GM06990 (cell line): ENCODE measurements around the gene RNU2-1.

ENCODE experiments used
- DNase-seq: peaks from one replicate; pipeline ENCODE4 v3.0.0-alpha.2; 2011; ENCODE audit not compliant: insufficient read length; ENCODE audit errors: extremely low read depth
- H3K27me3 ChIP-seq: replicated peaks from 2 replicates; pipeline ENCODE4 v1.6.0; 2011; ENCODE audit warnings: low read length; ENCODE audit not compliant: control insufficient read depth, insufficient read depth
- H3K36me3 ChIP-seq: 2 replicates; pipeline ENCODE4 v1.5.1; 2011; ENCODE audit warnings: low read length; ENCODE audit not compliant: control insufficient read depth, insufficient read depth
- H3K4me3 ChIP-seq: replicated peaks from 2 replicates; pipeline ENCODE4 v1.5.1; 2011; ENCODE audit warnings: low read depth, mild to moderate bottlenecking, control low read depth, low read length
- TF ChIP-seq, protein P1 (sequence below): IDR thresholded peaks from 2 replicates; pipeline ENCODE4 v1.5.1; 2011; ENCODE audit warnings: low read length, control low read depth, mild to moderate bottlenecking, inconsistent platforms; ENCODE audit not compliant: insufficient read depth, poor library complexity, severe bottlenecking

The RNU2-1 gene

GRCh38 chr17:43226393-43226792 lies 7.4 kb downstream of the RNU2-1 start:
- H3K36me3 ChIP-seq = peaks cover 10% of the 10 kb centered on the region
- TF ChIP-seq, protein P1, sequence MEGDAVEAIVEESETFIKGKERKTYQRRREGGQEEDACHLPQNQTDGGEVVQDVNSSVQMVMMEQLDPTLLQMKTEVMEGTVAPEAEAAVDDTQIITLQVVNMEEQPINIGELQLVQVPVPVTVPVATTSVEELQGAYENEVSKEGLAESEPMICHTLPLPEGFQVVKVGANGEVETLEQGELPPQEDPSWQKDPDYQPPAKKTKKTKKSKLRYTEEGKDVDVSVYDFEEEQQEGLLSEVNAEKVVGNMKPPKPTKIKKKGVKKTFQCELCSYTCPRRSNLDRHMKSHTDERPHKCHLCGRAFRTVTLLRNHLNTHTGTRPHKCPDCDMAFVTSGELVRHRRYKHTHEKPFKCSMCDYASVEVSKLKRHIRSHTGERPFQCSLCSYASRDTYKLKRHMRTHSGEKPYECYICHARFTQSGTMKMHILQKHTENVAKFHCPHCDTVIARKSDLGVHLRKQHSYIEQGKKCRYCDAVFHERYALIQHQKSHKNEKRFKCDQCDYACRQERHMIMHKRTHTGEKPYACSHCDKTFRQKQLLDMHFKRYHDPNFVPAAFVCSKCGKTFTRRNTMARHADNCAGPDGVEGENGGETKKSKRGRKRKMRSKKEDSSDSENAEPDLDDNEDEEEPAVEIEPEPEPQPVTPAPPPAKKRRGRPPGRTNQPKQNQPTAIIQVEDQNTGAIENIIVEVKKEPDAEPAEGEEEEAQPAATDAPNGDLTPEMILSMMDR = no peak
- no peak for DNase-seq
- H3K4me3 ChIP-seq = no peak overlapping the region
- H3K27me3 ChIP-seq = no peaks in the 10 kb centered on the region

DNA sequence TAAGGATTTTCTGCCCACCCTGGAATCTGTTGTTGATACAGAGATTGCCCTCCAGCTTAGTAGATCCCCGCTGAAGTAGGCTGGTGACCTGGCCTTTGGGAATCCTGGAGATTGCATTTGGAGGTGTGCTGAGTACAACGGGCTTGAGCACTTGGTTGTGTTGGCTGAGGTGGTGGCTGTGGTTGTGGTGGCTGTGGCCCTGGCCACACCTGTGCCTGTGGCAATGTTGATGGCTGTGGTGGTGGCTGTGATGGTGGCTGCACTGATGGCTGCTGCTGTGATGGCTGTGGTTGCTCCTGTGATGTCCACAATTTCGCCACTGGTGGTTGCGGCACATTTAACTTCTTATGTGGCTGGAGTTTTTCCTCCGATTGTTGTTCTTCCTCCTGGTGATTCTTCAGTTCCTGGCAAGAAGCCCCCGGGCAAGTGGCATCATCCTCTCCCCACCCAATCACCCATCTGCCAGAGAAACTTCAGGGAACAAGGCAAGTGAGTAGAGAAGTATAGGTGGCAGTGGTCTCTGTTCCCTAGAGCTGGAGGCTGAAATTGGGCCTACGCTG lies 9.6 kb downstream of the RNU2-1 start:
- DNase-seq = no peak
- H3K27me3 ChIP-seq = no peaks in the 10 kb centered on the region
- no peak overlapping the region for H3K4me3 ChIP-seq
- peaks cover 14% of the 10 kb centered on the region for H3K36me3 ChIP-seq
- TF ChIP-seq, protein P1 = no peak

DNA sequence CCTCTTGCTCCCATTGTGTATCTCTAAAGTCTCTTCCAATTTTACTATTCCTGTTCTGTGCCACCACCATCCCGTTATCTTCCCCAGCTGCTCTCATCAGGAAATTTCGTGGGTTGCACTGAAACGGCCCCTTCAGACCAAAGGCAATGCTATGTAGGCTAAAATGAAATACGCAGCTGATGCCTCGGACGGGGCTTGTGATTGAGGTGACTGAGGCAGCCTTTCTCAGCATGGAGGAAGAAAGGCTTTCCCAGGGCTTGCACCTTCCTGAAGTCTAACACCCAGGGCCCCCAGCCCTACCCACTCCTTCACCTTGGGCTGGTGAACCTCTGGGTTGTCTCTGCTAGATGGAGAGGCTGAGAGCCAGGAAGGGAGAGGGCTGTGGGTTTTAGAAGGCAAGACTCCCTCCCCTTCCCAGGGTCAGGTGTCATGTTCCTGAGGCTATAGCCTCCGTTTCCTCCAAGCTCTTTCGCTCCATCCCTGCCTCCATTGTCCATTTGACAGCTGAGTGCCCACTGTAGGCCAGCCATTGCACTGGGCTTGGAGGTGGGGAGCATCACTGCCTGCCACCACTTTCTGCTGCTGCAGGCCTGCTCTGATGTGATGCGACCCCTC lies 13.2 kb downstream of the RNU2-1 start:
- DNase-seq = no peak
- TF ChIP-seq, protein P1 = no peak
- H3K27me3 ChIP-seq = no peaks in the 10 kb centered on the region
- no peak overlapping the region for H3K4me3 ChIP-seq
- peaks cover 29% of the 10 kb centered on the region for H3K36me3 ChIP-seq

DNA sequence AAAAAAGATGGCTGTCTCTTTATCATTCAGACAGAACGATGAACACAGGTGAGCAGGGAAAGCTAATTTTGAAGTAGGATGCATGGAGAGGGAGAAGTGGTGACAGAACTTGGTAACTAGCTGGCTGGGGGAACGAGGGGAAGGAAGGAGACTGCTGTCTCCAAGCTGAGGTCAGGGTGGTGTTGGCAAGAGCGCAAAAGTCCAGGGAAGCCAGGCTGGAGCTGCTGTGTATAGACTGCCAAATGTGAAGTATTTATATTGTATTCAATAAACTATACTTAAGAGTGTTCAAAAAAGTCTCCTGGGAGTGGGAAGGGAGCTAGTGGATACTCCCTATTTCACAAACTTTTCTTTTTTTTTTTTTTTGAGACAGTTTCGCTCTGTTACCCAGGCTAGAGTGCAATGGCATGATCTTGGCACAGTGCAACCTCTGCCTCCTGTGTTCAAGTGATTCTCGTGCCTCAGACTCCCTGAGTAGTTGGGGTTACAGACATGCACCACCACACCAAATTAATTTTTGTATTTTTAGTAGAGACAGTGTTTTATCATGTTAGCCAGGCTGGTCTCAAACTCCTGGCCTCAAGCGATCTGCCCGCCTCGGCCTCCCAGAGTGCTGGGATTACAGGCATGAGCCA lies 13.9 kb downstream of the RNU2-1 start:
- Histone ChIP-seq H3K4me3 (no peak overlapping the region), H3K27me3 (no peaks in the 10 kb centered on the region), H3K36me3 (peaks cover 29% of the 10 kb centered on the region)
- DNase-seq = no peak
- TF ChIP-seq, protein P1 = no peak

DNA sequence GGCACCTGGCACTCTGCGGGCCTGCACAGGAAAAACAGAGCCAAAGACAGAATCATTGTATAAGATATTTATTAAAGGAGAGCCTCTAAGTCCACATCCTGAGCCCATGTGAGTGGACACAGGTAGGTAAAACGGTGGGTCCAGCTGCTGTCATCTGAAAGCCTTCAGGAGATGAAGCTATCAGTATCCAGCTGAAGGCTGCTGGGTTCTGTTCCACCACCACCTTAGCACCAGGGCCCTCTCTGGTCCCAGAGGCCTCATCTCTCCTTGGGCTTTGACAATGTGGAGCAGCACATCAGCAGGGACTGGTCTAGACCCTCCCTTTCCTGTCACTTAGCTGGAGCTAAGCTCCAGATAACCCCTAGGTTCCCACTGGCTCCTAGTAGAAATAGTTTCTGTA lies 14.8 kb downstream of the RNU2-1 start:
- no peak for DNase-seq
- H3K36me3 ChIP-seq = peaks cover 30% of the 10 kb centered on the region
- TF ChIP-seq, protein P1 = no peak
- H3K4me3 ChIP-seq = no peak overlapping the region
- H3K27me3 ChIP-seq = no peaks in the 10 kb centered on the region
